CD4-positive, alpha-beta T cell treated with Interleukin-21 for 1 hour (primary cell): ENCODE measurements around the gene ART5.
"Not testable (repeated sequence)": the region's sequence is repeated elsewhere in the genome, so short reads cannot be mapped to it uniquely, and the experiment has no call there.

ENCODE experiments used
- DNase-seq: peaks from one replicate; pipeline ENCODE4 v3.0.0-alpha.2; 2020

The ART5 gene

GRCh38 chr11:3657331-3657730 is 15.5 kb upstream of the ART5 start:
- not testable (repeated sequence) for DNase-seq

- no peak for DNase-seq
Observed at GRCh38 chr11:3655547-3655946, 13.8 kb upstream of the ART5 start.

GRCh38 chr11:3652514-3652913 is 10.7 kb upstream of the ART5 start:
- DNase-seq = not testable (repeated sequence)

DNA sequence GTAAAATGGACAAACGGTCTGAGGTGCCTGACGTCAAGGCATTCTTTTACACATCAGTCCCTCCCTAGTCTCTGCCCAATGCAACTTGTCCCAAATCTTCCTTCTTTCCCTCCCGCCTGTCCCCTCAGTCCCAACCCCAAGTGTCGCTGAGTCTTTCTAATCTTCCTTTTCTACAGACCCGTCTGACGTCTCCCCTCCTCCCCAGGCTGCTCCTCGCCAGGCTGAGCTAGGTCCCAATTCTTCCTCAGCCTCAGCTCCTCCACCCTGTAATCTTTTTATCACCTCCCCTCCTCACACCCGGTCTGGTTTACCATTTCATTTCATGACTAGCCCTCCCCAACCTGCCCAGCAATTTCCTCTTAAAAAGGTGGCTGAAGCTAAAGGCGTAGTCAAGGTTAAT is 7.6 kb upstream of the ART5 start:
- not testable (repeated sequence) for DNase-seq

DNA sequence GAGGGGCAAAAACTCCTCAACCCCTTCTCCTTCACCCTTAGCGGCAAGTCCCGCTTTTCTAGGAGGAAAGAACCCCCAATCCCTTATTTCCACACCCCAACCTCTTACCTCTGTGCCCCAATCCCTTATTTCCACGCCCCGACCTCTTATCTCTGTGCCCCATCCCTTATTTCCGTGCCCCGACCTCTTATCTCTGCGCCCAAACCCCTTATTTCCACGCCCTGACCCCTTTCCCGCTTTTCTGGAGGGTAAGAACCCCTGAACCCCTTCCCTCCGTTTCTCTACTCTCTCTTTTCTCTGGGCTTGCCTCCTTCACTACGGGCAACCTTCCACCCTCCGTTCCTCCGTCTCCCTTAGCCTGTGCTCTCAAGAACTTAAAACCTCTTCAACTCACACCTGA is 7.1 kb upstream of the ART5 start:
- DNase-seq = not testable (repeated sequence)

- DNase-seq = no peak
Observed at GRCh38 chr11:3645552-3645951, 3.8 kb upstream of the ART5 start.

- no peak for DNase-seq
Observed at GRCh38 chr11:3644817-3645235, 3.0 kb upstream of the ART5 start, which contains the start of gene ART1. TSS of gene ART1 (plus strand) at chr11:3645128. CDS start at chr11:3659214, 14,086 bp downstream.

- DNase-seq = not testable (repeated sequence)
Observed at GRCh38 chr11:3643102-3643546, 1.3 kb upstream of the ART5 start.

DNA sequence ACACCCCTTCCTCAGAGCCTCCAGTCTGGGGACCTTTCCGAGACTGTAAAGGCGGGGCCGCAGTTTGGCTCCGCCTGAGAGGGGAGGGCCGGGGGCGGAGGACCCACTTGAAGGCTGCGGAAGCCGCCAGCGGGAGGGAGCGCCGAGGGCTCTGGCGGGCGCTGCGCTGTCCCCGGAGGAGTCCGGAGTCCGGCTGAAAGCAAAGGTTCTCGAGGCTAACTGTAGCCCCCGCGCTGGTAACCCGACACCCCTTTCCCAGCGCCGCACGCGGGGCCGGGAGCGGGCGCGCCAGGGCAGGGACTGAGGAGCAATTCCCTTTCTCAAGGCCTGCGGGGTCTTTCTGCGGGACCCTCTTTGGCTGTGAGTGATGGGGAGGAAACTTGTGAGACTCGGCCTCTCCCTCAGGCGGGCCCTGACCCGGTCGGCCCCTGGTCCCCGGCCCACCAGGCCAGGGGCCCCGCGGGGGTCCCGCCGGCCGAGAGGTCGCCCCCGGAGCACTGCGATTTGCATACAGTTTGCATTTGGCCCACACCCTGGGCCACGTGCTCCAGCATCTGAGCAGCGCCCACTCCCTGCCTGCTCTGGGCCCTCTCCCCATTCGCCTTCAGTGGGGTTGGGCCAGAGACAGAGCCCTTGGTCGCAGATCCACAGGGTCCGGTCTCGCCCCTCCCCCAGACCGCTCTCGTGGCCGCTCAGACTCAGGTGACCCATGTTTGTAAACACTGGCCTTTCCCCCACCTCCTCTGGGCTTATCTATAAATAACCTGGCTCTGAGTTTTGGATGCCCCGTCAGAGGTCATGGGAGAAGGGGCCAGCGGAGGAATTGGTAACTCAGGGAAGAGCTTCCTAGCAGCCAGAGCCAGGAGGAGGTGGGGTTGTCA is 519 bp upstream of the ART5 start:
- DNase-seq = peak; percentile 82

- no peak for DNase-seq
Observed at GRCh38 chr11:3641191-3641590, 601 bp downstream of the ART5 start.

- no peak for DNase-seq
Observed at GRCh38 chr11:3639841-3640240, 2.0 kb downstream of the ART5 start.

DNA sequence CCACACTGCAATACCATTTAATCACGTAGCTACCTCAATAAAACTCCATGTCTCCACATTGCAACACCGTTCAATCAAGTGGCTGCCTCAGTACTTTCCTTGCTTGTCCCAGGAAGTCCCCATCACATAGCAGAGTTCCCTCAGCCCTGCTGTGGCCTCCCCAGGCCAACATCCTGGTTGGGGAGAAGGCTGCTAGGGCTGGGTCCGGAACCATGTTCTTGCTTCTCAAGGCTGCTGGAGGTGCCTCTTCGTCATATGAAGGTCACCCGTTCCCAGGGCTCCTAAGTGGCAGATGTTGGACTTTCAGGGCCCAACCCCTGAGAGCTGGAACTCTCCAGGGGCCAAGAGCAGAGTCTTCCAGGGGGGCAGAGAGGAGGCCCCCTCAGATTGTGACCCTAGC is 3.3 kb downstream of the ART5 start:
- no peak for DNase-seq

DNA sequence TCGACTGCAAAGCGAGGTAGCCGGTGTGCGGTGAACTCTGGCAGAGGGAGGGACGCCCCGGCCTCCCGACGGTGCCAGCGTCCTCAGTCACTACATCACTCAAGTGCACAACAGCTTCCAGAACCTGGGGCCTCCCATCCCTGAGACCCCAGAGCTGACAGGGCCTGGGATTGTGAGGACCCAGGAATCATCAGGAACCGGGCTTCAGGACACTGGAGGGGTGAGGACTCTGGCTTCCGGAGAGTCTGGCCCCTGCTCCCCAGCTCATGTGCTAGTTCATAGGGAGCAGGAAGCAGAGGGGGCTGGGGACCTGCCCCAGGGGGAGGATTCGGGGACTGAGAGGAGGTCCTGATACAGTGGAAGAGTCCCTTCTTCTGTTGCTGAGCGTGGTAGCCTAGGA is 4.6 kb downstream of the ART5 start:
- DNase-seq = no peak

GRCh38 chr11:3635641-3636375 is 6.0 kb downstream of the ART5 start:
- DNase-seq = no peak

- no peak for DNase-seq
Observed at GRCh38 chr11:3632070-3632660, 9.6 kb downstream of the ART5 start.

GRCh38 chr11:3631331-3631730 is 10.5 kb downstream of the ART5 start:
- no peak for DNase-seq

GRCh38 chr11:3627291-3627690 is 14.5 kb downstream of the ART5 start:
- DNase-seq = no peak

- no peak for DNase-seq
Observed at GRCh38 chr11:3626250-3626960, 15.4 kb downstream of the ART5 start.

GRCh38 chr11:3623767-3624458 is 17.9 kb downstream of the ART5 start:
- no peak for DNase-seq

DNA sequence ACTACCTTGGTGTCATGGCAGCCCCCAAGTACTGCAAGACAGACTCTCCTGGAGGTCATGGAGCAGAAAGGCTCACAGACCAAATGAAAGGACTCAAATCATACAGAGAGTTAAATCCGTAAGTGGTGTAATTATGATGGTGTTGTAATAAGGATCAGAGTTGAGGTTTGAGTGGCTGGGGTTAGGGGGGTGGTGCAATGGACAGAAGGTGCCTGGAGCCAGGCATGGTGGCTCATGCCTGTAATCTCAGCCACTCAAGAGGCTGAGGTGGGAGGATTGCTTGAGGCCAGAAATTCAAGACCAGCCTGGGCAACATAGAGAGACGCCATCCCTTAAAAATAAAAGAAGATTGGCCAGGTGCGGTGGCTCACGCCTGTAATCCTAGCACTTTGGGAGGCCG is 18.7 kb downstream of the ART5 start:
- no peak for DNase-seq

GRCh38 chr11:3622521-3622920 is 19.3 kb downstream of the ART5 start:
- no peak for DNase-seq

DNA sequence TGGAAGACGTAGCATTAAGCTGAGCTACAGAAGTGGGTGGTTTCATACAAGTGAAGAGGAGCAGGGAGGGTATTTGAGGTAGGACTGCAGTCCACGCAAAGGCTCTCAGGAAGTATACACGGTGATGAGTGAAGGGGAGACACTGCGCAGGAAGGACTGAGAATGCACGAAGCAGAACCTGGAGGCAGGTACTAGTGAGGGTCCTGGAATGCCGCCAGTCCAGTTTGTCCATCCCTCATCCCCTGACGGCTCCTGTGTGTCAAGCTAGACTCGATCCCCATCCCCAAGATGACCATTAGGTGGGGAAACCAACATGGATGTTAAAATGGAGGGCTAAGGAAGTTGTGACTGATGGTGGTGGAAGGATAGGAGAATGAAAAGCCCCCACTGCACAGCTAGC is 23.8 kb downstream of the ART5 start:
- no peak for DNase-seq
